H1 (cell line): ENCODE data around the gene CDRT4. TPM values are rescaled to one million over a fixed set of nuclear protein-coding genes. Genes with fewer than 3 reads are reported as not detected.

Experiments used
- CTCF ChIA-PET: fragments of 300-600 bp; sonication (Branson Sonifier 250); formaldehyde crosslinking; loops from one replicate; lab custom pipeline; 2021; ENCODE audit not compliant: partially characterized antibody; lab: Charles Lee
- POLR2A ChIA-PET: fragments of 300-600 bp; sonication (Branson Sonifier 250); formaldehyde crosslinking; loops from one replicate; lab custom pipeline; 2021; ENCODE audit warnings: inconsistent platforms; ENCODE audit not compliant: partially characterized antibody; lab: Charles Lee
- DNase-seq, 2 experiments: peaks; one replicate each; pipeline versions ENCODE4 v3.0.0 to v3.0.0-alpha.2; 2010 to 2022; ENCODE audit warnings: low spot score in 2 of 2, low read depth in 1 of 2, mixed read lengths in 1 of 2
- FAIRE-seq: peaks from 2 replicates; lab custom pipeline; 2011; peaks lifted over from hg19 to GRCh38; lab: Jason Lieb, UNC
- H2AFZ ChIP-seq: 2 replicates; pipeline ENCODE4 v1.8.1; 2012; ENCODE audit warnings: low read length, inconsistent platforms
- H2AK5ac ChIP-seq: 2 replicates; pipeline ENCODE4 v1.6.1; 2013; ENCODE audit warnings: low read depth, low read length
- H2BK120ac ChIP-seq: replicated peaks from 2 replicates; pipeline ENCODE3; 2013; ENCODE audit warnings: low read depth, low read length, inconsistent platforms
- H2BK12ac ChIP-seq: 2 replicates; pipeline ENCODE4 v1.6.1; 2013; ENCODE audit warnings: low read depth, low read length
- H2BK15ac ChIP-seq: 2 replicates; pipeline ENCODE4 v1.6.1; 2013; ENCODE audit warnings: low read length
- H2BK20ac ChIP-seq: 2 replicates; pipeline ENCODE4 v1.6.1; 2013; ENCODE audit warnings: low read length
- H2BK5ac ChIP-seq: 2 replicates; pipeline ENCODE4 v1.6.1; 2013; ENCODE audit warnings: low read depth, low read length
- H3K14ac ChIP-seq: 2 replicates; pipeline ENCODE4 v1.6.1; 2013; ENCODE audit warnings: inconsistent platforms; ENCODE audit not compliant: insufficient read length
- H3K18ac ChIP-seq: 2 replicates; pipeline ENCODE4 v1.6.1; 2013; ENCODE audit warnings: low read length; ENCODE audit errors: extremely low read depth
- H3K23ac ChIP-seq: 2 replicates; pipeline ENCODE4 v1.6.1; 2013; ENCODE audit warnings: inconsistent platforms; ENCODE audit not compliant: insufficient read length
- H3K23me2 ChIP-seq: 2 replicates; pipeline ENCODE4 v1.6.1; 2013; ENCODE audit warnings: low read depth, low read length
- H3K27ac ChIP-seq: 2 replicates; pipeline ENCODE4 v1.6.1; 2011; ENCODE audit warnings: low read depth, low read length, inconsistent platforms
- H3K27me3 ChIP-seq, 4 experiments: replicated peaks in 1 of 4; 1 replicate in 1 of 4; 2 replicates in 3 of 4; pipeline versions ENCODE4 v1.6.1 to v1.8.1; 2011 to 2013; ENCODE audit warnings: low read length in 3 of 4, mild to moderate bottlenecking in 3 of 4, inconsistent platforms in 2 of 4, mixed read lengths in 2 of 4, moderate library complexity in 1 of 4; ENCODE audit not compliant: control insufficient read depth in 3 of 4, insufficient read depth in 3 of 4; ENCODE audit errors: extremely low read depth in 1 of 4
- H3K36me3 ChIP-seq, 4 experiments: 2 replicates each; pipeline versions ENCODE4 v1.6.1 to v1.8.1; 2011 to 2013; ENCODE audit warnings: mild to moderate bottlenecking in 4 of 4, low read length in 3 of 4, moderate library complexity in 2 of 4, control low read depth in 1 of 4, inconsistent platforms in 1 of 4; ENCODE audit not compliant: insufficient read depth in 4 of 4, control insufficient read depth in 2 of 4
- H3K4ac ChIP-seq: replicated peaks from 2 replicates; pipeline ENCODE3; 2013; ENCODE audit warnings: low read length, low read depth, mixed read lengths, inconsistent platforms; ENCODE audit not compliant: insufficient read length
- H3K4me1 ChIP-seq, 4 experiments: replicated peaks in 1 of 4; 1 replicate in 1 of 4; 2 replicates in 3 of 4; pipeline versions ENCODE4 v1.6.1 to v1.8.1; 2011 to 2013; ENCODE audit warnings: low read length in 3 of 4, inconsistent platforms in 2 of 4, mixed read lengths in 1 of 4; ENCODE audit not compliant: insufficient read depth in 4 of 4, control insufficient read depth in 3 of 4
- H3K4me2 ChIP-seq, 2 experiments: 2 replicates each; pipeline versions ENCODE4 v1.6.1 to v1.8.1; 2011 to 2013; ENCODE audit warnings: low read depth in 2 of 2, low read length in 2 of 2, control low read depth in 1 of 2, inconsistent platforms in 1 of 2, mild to moderate bottlenecking in 1 of 2; ENCODE audit not compliant: insufficient read depth in 1 of 2
- H3K4me3 ChIP-seq, 4 experiments: fragments of 200-600, 300-600 bp in 1 of 4; sonication (generic), shearing (Covaris generic), sonication (Bioruptor Twin) in 1 of 4; 2 replicates each; pipeline versions ENCODE4 v1.5.1 to v1.8.1; 2011 to 2016; ENCODE audit warnings: low read length in 4 of 4, low read depth in 3 of 4, control low read depth in 2 of 4, inconsistent platforms in 2 of 4, mild to moderate bottlenecking in 2 of 4, mixed read lengths in 1 of 4, moderate library complexity in 1 of 4; ENCODE audit not compliant: insufficient read depth in 2 of 4; ENCODE audit errors: extremely low read depth in 1 of 4
- H3K56ac ChIP-seq: replicated peaks from 2 replicates; pipeline ENCODE3; 2013; ENCODE audit warnings: low read depth, mild to moderate bottlenecking, mixed read lengths, low read length, inconsistent platforms; ENCODE audit not compliant: insufficient read length
- H3K79me1 ChIP-seq: 2 replicates; pipeline ENCODE4 v1.6.1; 2013; ENCODE audit warnings: low read depth, low read length, control low read depth
- H3K79me2 ChIP-seq, 2 experiments: 2 replicates each; pipeline versions ENCODE4 v1.6.1 to v1.8.1; 2012 to 2013; ENCODE audit warnings: low read length in 2 of 2, mild to moderate bottlenecking in 2 of 2, inconsistent platforms in 1 of 2; ENCODE audit not compliant: insufficient read depth in 2 of 2, control insufficient read depth in 1 of 2
- H3K9ac ChIP-seq, 4 experiments: replicated peaks in 1 of 4; 1 replicate in 1 of 4; 2 replicates in 3 of 4; pipeline versions ENCODE4 v1.6.1 to v1.8.1; 2011 to 2013; ENCODE audit warnings: low read depth in 3 of 4, low read length in 3 of 4, control low read depth in 2 of 4, mild to moderate bottlenecking in 2 of 4, moderate library complexity in 2 of 4, inconsistent platforms in 1 of 4; ENCODE audit errors: extremely low read depth in 1 of 4
- H3K9me3 ChIP-seq, 2 experiments: 2 replicates each; pipeline versions ENCODE4 v1.6.1 to v1.8.1; 2012 to 2013; ENCODE audit warnings: mild to moderate bottlenecking in 2 of 2, moderate library complexity in 2 of 2, control low read depth in 1 of 2, inconsistent platforms in 1 of 2, low read depth in 1 of 2, low read length in 1 of 2, mixed read lengths in 1 of 2; ENCODE audit not compliant: insufficient read depth in 2 of 2
- H4K20me1 ChIP-seq, 2 experiments: replicated peaks in 1 of 2; 2 replicates each; pipeline versions ENCODE3 to v1.8.1; 2011 to 2013; ENCODE audit warnings: inconsistent platforms in 2 of 2, low read length in 2 of 2, mild to moderate bottlenecking in 1 of 2; ENCODE audit not compliant: insufficient read depth in 2 of 2, control insufficient read depth in 1 of 2
- H4K5ac ChIP-seq: 2 replicates; pipeline ENCODE4 v1.6.1; 2013; ENCODE audit warnings: low read length, low read depth, mixed read lengths, inconsistent platforms; ENCODE audit not compliant: insufficient read length
- H4K8ac ChIP-seq: 2 replicates; pipeline ENCODE4 v1.8.0; 2013; ENCODE audit warnings: mild to moderate bottlenecking, moderate library complexity, low read length, inconsistent platforms; ENCODE audit not compliant: insufficient read depth; ENCODE audit errors: extremely low read depth
- H4K91ac ChIP-seq: replicated peaks from 2 replicates; pipeline ENCODE3; 2013; ENCODE audit warnings: low read length, mixed read lengths, inconsistent platforms; ENCODE audit not compliant: insufficient read length
- CBX5 ChIP-seq: fragments of 300-800, 300-1000 bp; sonication (generic); IDR thresholded peaks from 2 replicates; pipeline ENCODE4 v1.7.1; 2016; ENCODE audit warnings: antibody characterized with exemption, low read length, low read depth
- CHD1 ChIP-seq: IDR thresholded peaks from 2 replicates; pipeline ENCODE4 v1.6.1; 2012; ENCODE audit warnings: low read depth, low read length, improper control_type of control experiment
- SIRT6 ChIP-seq: IDR thresholded peaks from one replicate; pipeline ENCODE4 v1.7.1; 2012; ENCODE audit warnings: low read length, inconsistent platforms
- SP2 ChIP-seq: IDR thresholded peaks from 2 replicates; pipeline ENCODE4 v1.6.1; 2012; ENCODE audit warnings: mild to moderate bottlenecking, low read length, inconsistent platforms
- SUZ12 ChIP-seq: fragments of 200-600 bp; sonication (generic); IDR thresholded peaks from 2 replicates; pipeline ENCODE4 v1.6.1; 2012; ENCODE audit warnings: mild to moderate bottlenecking, inconsistent platforms, low read length, moderate library complexity, mixed read lengths
- WGBS, 2 experiments: shearing (Covaris generic) in 1 of 2; methylation state at CpG; one replicate each; pipeline versions ENCODE4 v1.1.6 to v1.1.7; 2013 to 2015; ENCODE audit warnings: low lambda C conversion rate in 2 of 2, mixed read lengths in 2 of 2, inconsistent platforms in 1 of 2, low coverage in 1 of 2, missing lambda C conversion rate in 1 of 2; ENCODE audit not compliant: insufficient replicate concordance in 2 of 2, insufficient coverage in 1 of 2, insufficient read length in 1 of 2; ENCODE audit errors: extremely low coverage in 1 of 2, missing lambda C conversion rate in 1 of 2; 5-methylcytosine and 5-hydroxymethylcytosine counted together
- polyA plus RNA-seq, 7 experiments: library from polyadenylated mRNA; depleted of rRNA in 3 of 7; stranded (reverse) in 5 of 7; unstranded in 2 of 7; fragments of >200 nt in 5 of 7; fragments of 200-250 nt in 2 of 7; gene quantifications; 1 replicate in 5 of 7; 2 replicates in 1 of 7; 4 replicates in 1 of 7; pipeline versions ENCODE4 v1.2.1 to v1.2.3, GENCODE V29; 2011 to 2013; ENCODE audit warnings: missing spikeins in 2 of 7, mixed read lengths in 2 of 7
- total RNA-seq: library from RNA; stranded (reverse); fragmentation: NEBNext Ultra II Directional; extraction: Animal tissue kit (Norgen Biotek cat#: 25700); gene quantifications from 2 replicates; pipeline ENCODE4 v1.2.1, GENCODE V29; 2021
- TF ChIP-seq, protein P1 (sequence below), 3 experiments: IDR thresholded peaks; 1 replicate in 2 of 3; 2 replicates in 1 of 3; pipeline versions ENCODE4 v1.5.1 to v1.6.1; 2011; ENCODE audit warnings: low read length in 3 of 3, mild to moderate bottlenecking in 3 of 3, inconsistent platforms in 2 of 3, low read depth in 1 of 3, moderate library complexity in 1 of 3; ENCODE audit not compliant: insufficient read depth in 1 of 3; ENCODE audit errors: control extremely low read depth in 1 of 3

The CDRT4 gene
- total and polyA plus RNA-seq, 2 of the 8 experiments (the other 6 are each of a cell fraction or from before 2014, with no cell fraction given) = 2.6 to 5.6 TPM

DNA sequence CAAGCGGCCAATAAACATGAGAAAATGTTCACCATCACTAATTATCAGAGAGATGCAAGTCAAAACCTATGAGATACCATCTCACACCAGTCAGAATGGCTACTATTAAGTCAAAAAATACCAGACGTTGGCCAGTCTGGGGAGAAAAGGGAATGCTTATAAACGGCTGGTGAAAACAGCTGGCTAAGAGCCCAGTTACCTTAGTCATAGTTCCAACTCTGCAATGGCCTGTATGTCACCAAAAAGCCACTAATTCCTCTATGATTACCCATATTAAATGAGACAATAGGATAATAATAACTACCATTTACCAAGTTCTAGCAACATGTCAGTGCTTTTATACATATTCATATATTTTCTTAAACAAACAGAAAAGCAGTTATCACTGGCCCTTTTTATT lies 42.9 kb upstream of the CDRT4 start:
- H3K36me3 ChIP-seq = peaks cover 0 to 7% (median 1%) of the 10 kb centered on the region in 4 experiments; a peak in 2 of 8 replicates
- H3K23ac ChIP-seq = no peak overlapping the region
- no peak overlapping the region for H3K56ac ChIP-seq
- H3K79me2 ChIP-seq = no peaks in the 10 kb centered on the region
- WGBS, 2 experiments = 78% methylated on average over 3 of the region's 3 CpGs; no CpG with 5 or more reads in 1 of the 2 experiments
- H4K20me1 ChIP-seq = no peaks in the 10 kb centered on the region
- H3K14ac ChIP-seq = no peak overlapping the region
- no peak overlapping the region for H3K4ac ChIP-seq
- ChIA-PET CTCF (interaction anchor here (1.0 to 2.0 kb wide), 3 partner anchors 8 to 247 kb away, joined by 3 to 6 read pairs (median 4); no protein-coding TSS in a partner anchor), POLR2A (interaction anchor here (0.7 kb wide), 1 partner anchor 29 kb away, joined by 3 read pairs; no protein-coding TSS in a partner anchor)
- H3K4me2 ChIP-seq = no peak overlapping the region
- no peaks in the 10 kb centered on the region for H3K27me3 ChIP-seq
- H4K91ac ChIP-seq = no peak overlapping the region
- no peak overlapping the region for H3K4me3 ChIP-seq
- H4K5ac ChIP-seq = no peak overlapping the region
- no peak overlapping the region for H2BK15ac ChIP-seq
- FAIRE-seq (no peak), DNase-seq (no peak)
- no peak overlapping the region for H2BK12ac ChIP-seq
- H3K79me1 ChIP-seq = peaks cover 2% of the 10 kb centered on the region; the same call in 1 of the 2 replicates
- TF ChIP-seq CHD1 (no peak), SP2 (no peak), SUZ12 (no peak), SIRT6 (no peak), CBX5 (no peak)
- TF ChIP-seq, protein P1, sequence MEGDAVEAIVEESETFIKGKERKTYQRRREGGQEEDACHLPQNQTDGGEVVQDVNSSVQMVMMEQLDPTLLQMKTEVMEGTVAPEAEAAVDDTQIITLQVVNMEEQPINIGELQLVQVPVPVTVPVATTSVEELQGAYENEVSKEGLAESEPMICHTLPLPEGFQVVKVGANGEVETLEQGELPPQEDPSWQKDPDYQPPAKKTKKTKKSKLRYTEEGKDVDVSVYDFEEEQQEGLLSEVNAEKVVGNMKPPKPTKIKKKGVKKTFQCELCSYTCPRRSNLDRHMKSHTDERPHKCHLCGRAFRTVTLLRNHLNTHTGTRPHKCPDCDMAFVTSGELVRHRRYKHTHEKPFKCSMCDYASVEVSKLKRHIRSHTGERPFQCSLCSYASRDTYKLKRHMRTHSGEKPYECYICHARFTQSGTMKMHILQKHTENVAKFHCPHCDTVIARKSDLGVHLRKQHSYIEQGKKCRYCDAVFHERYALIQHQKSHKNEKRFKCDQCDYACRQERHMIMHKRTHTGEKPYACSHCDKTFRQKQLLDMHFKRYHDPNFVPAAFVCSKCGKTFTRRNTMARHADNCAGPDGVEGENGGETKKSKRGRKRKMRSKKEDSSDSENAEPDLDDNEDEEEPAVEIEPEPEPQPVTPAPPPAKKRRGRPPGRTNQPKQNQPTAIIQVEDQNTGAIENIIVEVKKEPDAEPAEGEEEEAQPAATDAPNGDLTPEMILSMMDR (IDR thresholded peaks at IDR 0.05; ENCODE audit: control extremely low read depth in 1 of 3, insufficient read depth in 1 of 3, low read depth in 1 of 3, low read length in 3 of 3) = no peak
- H3K18ac ChIP-seq = no peak overlapping the region
- H3K4me1 ChIP-seq = no peaks in the 10 kb centered on the region
- no peaks in the 10 kb centered on the region for H3K23me2 ChIP-seq
- H2BK5ac ChIP-seq = no peak overlapping the region
- no peak overlapping the region for H2BK20ac ChIP-seq
- no peak overlapping the region for H4K8ac ChIP-seq
- H3K9me3 ChIP-seq = no peaks in the 10 kb centered on the region
- no peak overlapping the region for H3K27ac ChIP-seq
- no peak overlapping the region for H2AFZ ChIP-seq
- H2AK5ac ChIP-seq = no peak overlapping the region
- no peak overlapping the region for H3K9ac ChIP-seq
- H2BK120ac ChIP-seq = no peak overlapping the region
